Prostate gland (tissue), 2 donors: ENCODE measurements around the gene RPS24. TPM values are rescaled to one million over a fixed set of nuclear protein-coding genes. Genes with fewer than 3 reads are reported as not detected.

Experiments used
- DNase-seq: peaks from one replicate; pipeline ENCODE4 v3.0.0-alpha.2; 2019; ENCODE audit warnings: low spot score
- H3K27ac ChIP-seq, 2 donors: fragments of 200-600 bp; sonication (generic); 2 replicates each; pipeline ENCODE4 v1.5.1; 2017 to 2019
- H3K27me3 ChIP-seq: fragments of 200-600 bp; sonication (generic); replicated peaks from 2 replicates; pipeline ENCODE4 v1.5.1; 2019; ENCODE audit not compliant: insufficient read depth
- H3K36me3 ChIP-seq, 2 donors: fragments of 200-600 bp; sonication (generic); 1 replicate in 1 of 2; 2 replicates in 1 of 2; pipeline versions ENCODE4 v1.5.1 to v1.8.1; 2017 to 2019
- H3K4me1 ChIP-seq: fragments of 200-600 bp; sonication (generic); replicated peaks from 2 replicates; pipeline ENCODE4 v1.5.1; 2019
- H3K4me3 ChIP-seq, 2 donors: fragments of 200-600 bp; sonication (generic); 2 replicates each; pipeline ENCODE4 v1.5.1; 2017 to 2019
- H3K9me3 ChIP-seq: fragments of 200-600 bp; sonication (generic); 2 replicates; pipeline ENCODE4 v1.5.1; 2017
- POLR2A ChIP-seq: fragments of 450-650 bp; IDR thresholded peaks from one replicate; pipeline ENCODE4 v1.6.1; 2016; ENCODE audit warnings: antibody characterized with exemption, mild to moderate bottlenecking
- POLR2AphosphoS5 ChIP-seq: sonication (generic); formaldehyde crosslinking; IDR thresholded peaks from one replicate; pipeline ENCODE4 v1.6.1; 2017; ENCODE audit warnings: antibody characterized with exemption
- WGBS: methylation state at CpG from one replicate; pipeline ENCODE4 v1.1.5; 2018; 5-methylcytosine and 5-hydroxymethylcytosine counted together
- intact Hi-C: fragments of 100-400 bp; cut with DNase I; formaldehyde crosslinking; loops from one replicate; pipeline ENCODE4 v1.14.2; 2022
- total RNA-seq, 2 donors: library from RNA; depleted of rRNA; stranded (reverse); fragments of >200 nt; gene quantifications; one replicate each; pipeline ENCODE4 v1.1.0, GENCODE V29; 2016
- TF ChIP-seq, protein P1 (sequence below), 4 experiments: fragments of 200-600 bp in 2 of 4; fragments of 450-650 bp in 2 of 4; sonication (generic) in 2 of 4; IDR thresholded peaks; 1 replicate in 3 of 4; 2 replicates in 1 of 4; pipeline ENCODE4 v1.5.1; 2016 to 2019; ENCODE audit warnings: antibody characterized with exemption in 4 of 4, mild to moderate bottlenecking in 2 of 4, moderate library complexity in 2 of 4

RPS24 gene
- total RNA-seq, 2 donors from 2014 or later, result 1,826 to 2,580 TPM

DNA sequence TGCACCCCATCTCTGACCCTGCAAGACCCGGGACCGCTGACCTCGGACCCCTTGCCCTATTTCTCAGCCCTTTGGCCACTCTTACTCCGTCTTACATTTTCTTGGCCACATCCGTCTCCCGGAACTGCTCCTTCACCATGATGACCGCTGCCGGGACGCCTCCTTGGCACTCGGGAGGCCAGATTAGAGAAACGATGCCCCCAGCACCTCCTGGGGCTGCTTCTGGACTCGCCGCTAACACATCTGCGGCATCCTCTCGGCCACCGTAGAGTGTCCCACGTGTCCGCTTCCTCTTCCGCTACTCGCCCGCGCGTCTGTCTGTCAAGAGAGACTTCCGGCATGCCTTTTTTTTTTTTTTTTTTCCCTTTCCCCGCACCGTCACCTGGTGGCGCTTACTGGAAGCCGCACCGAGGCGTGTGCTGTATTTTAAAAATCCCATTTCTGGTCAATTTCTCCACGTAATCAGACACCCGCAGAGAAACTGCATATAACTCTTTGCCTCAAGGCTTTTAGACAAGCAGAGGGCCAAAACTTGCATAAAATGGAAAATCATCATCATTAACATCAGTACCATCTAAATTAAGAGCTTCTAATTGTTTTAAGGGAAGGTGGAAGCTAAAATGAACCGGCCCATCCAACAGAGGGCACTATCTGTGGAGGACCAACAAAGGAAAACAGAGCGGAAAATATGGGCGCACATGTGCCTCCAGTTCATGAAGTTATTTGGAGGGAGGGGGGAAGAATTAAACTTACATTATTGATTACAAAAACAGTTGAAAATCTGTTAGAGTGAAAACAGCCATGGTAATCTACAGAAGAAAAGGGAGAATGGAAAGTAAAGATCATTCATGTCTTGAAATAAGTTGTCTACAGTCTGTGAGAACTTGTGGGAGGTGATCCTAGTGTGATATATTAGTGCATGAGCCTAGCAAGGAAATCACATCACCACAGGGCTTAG, 4.1 kb upstream of the RPS24 start, which contains the start of gene POLR3A:
Gene POLR3A, minus strand, starts transcription at position 247 of the 958 bp plus-strand sequence. Its CDS starts 108 bp downstream, at position 139.
- intact Hi-C loops, result loop anchor here (1.0 kb wide), 1 partner anchor 183 kb away; no protein-coding TSS in a partner anchor
- peak; percentile 91 for DNase-seq
- under 1% methylated on average over 35 of the region's 35 CpGs for WGBS
- TF ChIP-seq POLR2AphosphoS5, result peak; percentile 95
- peak; percentile 20 for TF ChIP-seq POLR2A
- TF ChIP-seq, protein P1, sequence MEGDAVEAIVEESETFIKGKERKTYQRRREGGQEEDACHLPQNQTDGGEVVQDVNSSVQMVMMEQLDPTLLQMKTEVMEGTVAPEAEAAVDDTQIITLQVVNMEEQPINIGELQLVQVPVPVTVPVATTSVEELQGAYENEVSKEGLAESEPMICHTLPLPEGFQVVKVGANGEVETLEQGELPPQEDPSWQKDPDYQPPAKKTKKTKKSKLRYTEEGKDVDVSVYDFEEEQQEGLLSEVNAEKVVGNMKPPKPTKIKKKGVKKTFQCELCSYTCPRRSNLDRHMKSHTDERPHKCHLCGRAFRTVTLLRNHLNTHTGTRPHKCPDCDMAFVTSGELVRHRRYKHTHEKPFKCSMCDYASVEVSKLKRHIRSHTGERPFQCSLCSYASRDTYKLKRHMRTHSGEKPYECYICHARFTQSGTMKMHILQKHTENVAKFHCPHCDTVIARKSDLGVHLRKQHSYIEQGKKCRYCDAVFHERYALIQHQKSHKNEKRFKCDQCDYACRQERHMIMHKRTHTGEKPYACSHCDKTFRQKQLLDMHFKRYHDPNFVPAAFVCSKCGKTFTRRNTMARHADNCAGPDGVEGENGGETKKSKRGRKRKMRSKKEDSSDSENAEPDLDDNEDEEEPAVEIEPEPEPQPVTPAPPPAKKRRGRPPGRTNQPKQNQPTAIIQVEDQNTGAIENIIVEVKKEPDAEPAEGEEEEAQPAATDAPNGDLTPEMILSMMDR (IDR thresholded peaks at IDR 0.05), result peak; percentile 81 to 97 (median 90)
- Histone ChIP-seq H3K36me3 (no peaks in the 10 kb centered on the region), H3K4me1 (peaks cover 5% of the 10 kb centered on the region), H3K27ac (peak within 1 kb of the TSS; percentile 46 to 82), H3K9me3 (no peaks in the 10 kb centered on the region), H3K27me3 (no peaks in the 10 kb centered on the region), H3K4me3 (peak within 1 kb of the TSS; percentile 97)

DNA sequence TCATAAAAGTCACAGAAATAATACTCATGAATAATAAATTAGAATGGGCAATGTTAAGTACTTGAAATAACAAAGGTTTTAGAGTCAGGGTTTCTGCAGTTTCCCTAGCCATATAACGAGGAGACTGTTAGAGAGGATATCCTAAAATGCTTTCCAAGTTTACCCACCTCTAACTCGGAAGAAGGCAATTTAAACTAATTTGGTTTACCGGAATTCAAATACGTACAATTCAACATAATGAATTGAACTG, 351 bp upstream of the RPS24 start:
- Histone ChIP-seq H3K4me3 (peak overlapping the region; percentile 55 to 63), H3K27ac (peak overlapping the region; percentile 51 to 72), H3K36me3 (peaks cover 0 to 7% of the 10 kb centered on the region in 2 donors), H3K4me1 (peaks cover 15% of the 10 kb centered on the region), H3K9me3 (no peaks in the 10 kb centered on the region), H3K27me3 (no peaks in the 10 kb centered on the region)
- TF ChIP-seq POLR2AphosphoS5 (no peak), POLR2A (no peak)
- TF ChIP-seq, protein P1 (IDR thresholded peaks at IDR 0.05), result no peak
- intact Hi-C loops, result no loop called here
- no peak for DNase-seq
- WGBS, result 1% methylated on average over 4 of the region's 4 CpGs

DNA sequence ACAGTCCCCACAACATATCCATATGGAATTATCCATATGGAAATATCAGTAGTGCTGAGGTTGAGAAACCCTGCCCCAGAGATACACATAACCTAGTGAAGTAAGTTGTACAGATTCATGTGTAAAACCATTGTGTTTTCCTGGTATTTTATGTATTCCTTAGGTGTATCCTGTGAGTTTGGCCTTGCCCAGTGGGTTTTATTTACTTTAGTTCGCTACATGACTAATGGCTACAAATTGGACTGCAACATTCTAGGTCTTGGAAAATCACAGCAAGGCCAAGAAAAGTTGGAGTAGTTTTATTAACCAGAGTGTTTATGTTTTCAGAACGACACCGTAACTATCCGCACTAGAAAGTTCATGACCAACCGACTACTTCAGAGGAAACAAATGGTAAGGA, 1.4 kb downstream of the RPS24 start:
- 58% methylated on average over 5 of the region's 5 CpGs for WGBS
- Histone ChIP-seq H3K4me1 (peaks cover 14% of the 10 kb centered on the region), H3K4me3 (peak overlapping the region in 1 of 2 donors; percentile 55), H3K36me3 (peaks cover 0 to 7% of the 10 kb centered on the region in 2 donors), H3K9me3 (no peaks in the 10 kb centered on the region), H3K27ac (peak overlapping the region in 1 of 2 donors; percentile 72), H3K27me3 (no peaks in the 10 kb centered on the region)
- TF ChIP-seq, protein P1 (IDR thresholded peaks at IDR 0.05), result no peak
- TF ChIP-seq POLR2AphosphoS5 (no peak), POLR2A (no peak)
- DNase-seq, result no peak
- intact Hi-C loops, result no loop called here

DNA sequence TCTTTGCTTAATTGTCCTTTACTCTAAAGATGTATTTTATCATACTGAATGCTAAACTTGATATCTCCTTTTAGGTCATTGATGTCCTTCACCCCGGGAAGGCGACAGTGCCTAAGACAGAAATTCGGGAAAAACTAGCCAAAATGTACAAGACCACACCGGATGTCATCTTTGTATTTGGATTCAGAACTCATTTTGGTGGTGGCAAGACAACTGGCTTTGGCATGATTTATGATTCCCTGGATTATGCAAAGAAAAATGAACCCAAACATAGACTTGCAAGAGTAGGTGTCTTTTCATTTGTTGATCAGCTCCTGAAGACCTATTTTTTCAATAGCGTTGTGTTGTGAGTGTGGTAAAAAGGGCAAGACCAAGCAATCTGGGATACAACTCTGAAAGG, 1.8 kb downstream of the RPS24 start:
- H3K4me1 ChIP-seq, result peaks cover 14% of the 10 kb centered on the region
- no peaks in the 10 kb centered on the region for H3K9me3 ChIP-seq
- WGBS, result 79% methylated on average over 5 of the region's 5 CpGs
- H3K27ac ChIP-seq, result peak overlapping the region in 1 of 2 donors; percentile 72
- H3K4me3 ChIP-seq, result no peak overlapping the region
- intact Hi-C loops, result no loop called here
- peaks cover 0 to 7% of the 10 kb centered on the region in 2 donors for H3K36me3 ChIP-seq
- no peaks in the 10 kb centered on the region for H3K27me3 ChIP-seq
- DNase-seq, result no peak
- TF ChIP-seq, protein P1 (IDR thresholded peaks at IDR 0.05), result no peak
- TF ChIP-seq POLR2A (no peak), POLR2AphosphoS5 (no peak)
